ENCODE measurements around the gene PDE11A. TPM values are rescaled to one million over a fixed set of nuclear protein-coding genes. Genes with fewer than 3 reads are reported as not detected.

The PDE11A gene
- total RNA-seq, 1 experiment from 2014 or later: 0.13 TPM

DNA sequence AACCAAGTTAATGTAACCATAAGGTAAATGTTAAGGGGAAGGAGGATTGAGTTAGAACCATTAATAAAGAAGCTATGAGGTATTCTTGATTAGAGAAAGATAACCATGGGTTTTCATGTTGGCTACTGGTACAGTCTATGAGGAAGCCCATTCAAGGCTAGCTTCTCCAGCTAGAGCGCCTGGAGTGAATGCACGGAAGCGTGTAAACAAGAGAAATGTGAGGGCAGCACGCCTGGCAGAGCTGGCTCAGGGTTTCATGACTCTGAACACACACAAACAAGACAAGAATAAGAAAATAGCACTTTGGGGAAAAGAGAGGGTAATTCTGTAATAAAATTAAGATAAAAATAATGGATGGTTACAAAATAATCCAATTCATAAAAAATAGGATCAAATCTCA is 255.3 kb downstream of the PDE11A start:
- H4K8ac ChIP-seq (replicated peaks; ENCODE audit: insufficient read length, low read depth, low read length): no peak overlapping the region
- H2AFZ ChIP-seq (ENCODE audit: low read length): no peak overlapping the region
- H4K20me1 ChIP-seq (ENCODE audit: control insufficient read depth, insufficient read depth, insufficient read length): no peaks in the 10 kb centered on the region
- H3K9me3 ChIP-seq (ENCODE audit: control insufficient read depth, low read depth, low read length): no peaks in the 10 kb centered on the region
- H3K4ac ChIP-seq (ENCODE audit: low read depth, low read length): no peak overlapping the region
- H3K4me2 ChIP-seq (ENCODE audit: insufficient read depth, insufficient read length, low read length): no peak overlapping the region
- H3K9ac ChIP-seq (ENCODE audit: extremely low read depth, insufficient read length, low read length): no peak overlapping the region
- H3K23me2 ChIP-seq (ENCODE audit: insufficient read length, low read depth, low read length, poor library complexity, severe bottlenecking): no peaks in the 10 kb centered on the region
- H3K27me3 ChIP-seq (ENCODE audit: insufficient read depth, low read length): no peaks in the 10 kb centered on the region
- no peaks in the 10 kb centered on the region for H3K79me2 ChIP-seq (ENCODE audit: insufficient read depth, low read length)
- no peak overlapping the region for H2BK20ac ChIP-seq (ENCODE audit: low read depth, low read length, poor library complexity, severe bottlenecking)
- no peak overlapping the region for H2AK5ac ChIP-seq (ENCODE audit: insufficient read length, low read length)
- H2BK12ac ChIP-seq (ENCODE audit: insufficient read length, low read depth, low read length): no peak overlapping the region
- H3K4me3 Mint-ChIP-seq: no peak overlapping the region
- no peaks in the 10 kb centered on the region for H3K79me1 ChIP-seq (ENCODE audit: insufficient read depth, low read depth, low read length, poor library complexity, severe bottlenecking)
- H3K18ac ChIP-seq (ENCODE audit: insufficient read length, low read depth, low read length): no peak overlapping the region
- no peak overlapping the region for H3K14ac ChIP-seq (ENCODE audit: insufficient read depth, low read length)
- H4K5ac ChIP-seq (ENCODE audit: insufficient read length, low read depth, low read length): no peak overlapping the region
- H3K9me3 Mint-ChIP-seq: peaks cover 3 to 6% of the 10 kb centered on the region in 2 experiments; a peak in 4 of 5 replicates
- no peak for TF ChIP-seq CTCF (conservative IDR thresholded peaks at IDR 0.05)
- H3T11ph ChIP-seq (ENCODE audit: low read length): no peak overlapping the region
- H2BK5ac ChIP-seq (ENCODE audit: insufficient read length, low read length): no peak overlapping the region
- H3K56ac ChIP-seq (ENCODE audit: insufficient read length, low read depth, low read length): no peak overlapping the region
- H2BK15ac ChIP-seq (ENCODE audit: low read depth, low read length): no peak overlapping the region
- no peak overlapping the region for H2BK120ac ChIP-seq (ENCODE audit: low read depth, low read length, poor library complexity, severe bottlenecking)
- no CpG with 5 or more reads among the region's 4 CpGs for WGBS (ENCODE audit: extremely low coverage, insufficient read length, low lambda C conversion rate)
- H3K27ac Mint-ChIP-seq: no peak overlapping the region
- DNase-seq: no peak
- H3K27ac ChIP-seq (ENCODE audit: insufficient read length, low read depth, low read length): no peak overlapping the region
- no peaks in the 10 kb centered on the region for H3K4me1 ChIP-seq (ENCODE audit: insufficient read depth, low read length)
- H3K27me3 Mint-ChIP-seq (ENCODE audit: low read depth): peaks cover 2% of the 10 kb centered on the region; the same call in 1 of the 2 replicates
- no peaks in the 10 kb centered on the region for H3K36me3 Mint-ChIP-seq (ENCODE audit: insufficient read depth in 1 of 3, low read depth in 3 of 3)
- no peaks in the 10 kb centered on the region for H3K4me1 Mint-ChIP-seq
- no peak overlapping the region for H4K91ac ChIP-seq (ENCODE audit: insufficient read length, low read depth, low read length)
- H3K23ac ChIP-seq (ENCODE audit: insufficient read length, low read depth, low read length): no peak overlapping the region
